ENCODE results near the gene MUC4. TPM values are rescaled to one million over a fixed set of nuclear protein-coding genes. Genes with fewer than 3 reads are reported as not detected.
"Not testable (repeated sequence)": the region's sequence is repeated elsewhere in the genome, so short reads cannot be mapped to it uniquely, and the experiment has no call there.

Gene MUC4
- total RNA-seq, 2 donors from 2014 or later, result 150 to 203 TPM

- DNase-seq, result no peak
- no peak overlapping the region for H3K4me3 ChIP-seq
- H3K36me3 ChIP-seq, result no peaks in the 10 kb centered on the region
- no peak overlapping the region for H3K9ac ChIP-seq (ENCODE audit: low read depth in 2 of 2, low read length in 2 of 2)
- H3K4me1 ChIP-seq, result no peaks in the 10 kb centered on the region
- H3K9me3 ChIP-seq, result no peaks in the 10 kb centered on the region
- H3K27me3 ChIP-seq, result no peaks in the 10 kb centered on the region
- TF ChIP-seq CTCF (IDR thresholded peaks at IDR 0.05), result no peak
- intact Hi-C loops (cut with DNase I), result no loop called here
- H3K27ac ChIP-seq, result no peak overlapping the region
Observed at GRCh38 chr3:195750797-195751520, 60.8 kb downstream of the MUC4 start.

GRCh38 chr3:195749101-195749500 lies 62.6 kb downstream of the MUC4 start:
- DNase-seq; H3K36me3 ChIP-seq; H3K9ac ChIP-seq (ENCODE audit: low read depth in 2 of 2, low read length in 2 of 2); H3K4me1 ChIP-seq; intact Hi-C loops (cut with DNase I); H3K27ac ChIP-seq; H3K27me3 ChIP-seq; H3K9me3 ChIP-seq; H3K4me3 ChIP-seq: not testable (repeated sequence)

GRCh38 chr3:195748661-195749060 lies 63.1 kb downstream of the MUC4 start:
- DNase-seq, result no peak

GRCh38 chr3:195746751-195747150 lies 65.0 kb downstream of the MUC4 start:
- H3K27ac ChIP-seq, result no peak overlapping the region
- DNase-seq, result no peak
- no peaks in the 10 kb centered on the region for H3K9me3 ChIP-seq
- no peaks in the 10 kb centered on the region for H3K36me3 ChIP-seq
- no peaks in the 10 kb centered on the region for H3K4me1 ChIP-seq
- H3K27me3 ChIP-seq, result no peaks in the 10 kb centered on the region
- TF ChIP-seq CTCF (IDR thresholded peaks at IDR 0.05), result no peak
- intact Hi-C loops (cut with DNase I), result no loop called here
- H3K9ac ChIP-seq (ENCODE audit: low read depth in 2 of 2, low read length in 2 of 2), result no peak overlapping the region
- H3K4me3 ChIP-seq, result no peak overlapping the region

More at GRCh38 chr3:195748661-195749060, 63.1 kb downstream of the MUC4 start:
- Histone ChIP-seq H3K27ac (no peak overlapping the region), H3K4me3 (no peak overlapping the region), H3K27me3 (no peaks in the 10 kb centered on the region), H3K36me3 (no peaks in the 10 kb centered on the region), H3K9ac (ENCODE audit: low read depth in 2 of 2, low read length in 2 of 2) (no peak overlapping the region), H3K4me1 (no peaks in the 10 kb centered on the region), H3K9me3 (no peaks in the 10 kb centered on the region)
- TF ChIP-seq CTCF (IDR thresholded peaks at IDR 0.05), result no peak
- intact Hi-C loops (cut with DNase I), result no loop called here

GRCh38 chr3:195746346-195746745 lies 65.4 kb downstream of the MUC4 start:
- no peaks in the 10 kb centered on the region for H3K27me3 ChIP-seq

More at GRCh38 chr3:195746346-195746745, 65.4 kb downstream of the MUC4 start:
- TF ChIP-seq CTCF (IDR thresholded peaks at IDR 0.05), result no peak
- H3K27ac ChIP-seq, result no peak overlapping the region
- H3K4me1 ChIP-seq, result no peaks in the 10 kb centered on the region
- peak; percentile 12 for DNase-seq
- intact Hi-C loops (cut with DNase I), result no loop called here
- no peaks in the 10 kb centered on the region for H3K9me3 ChIP-seq
- H3K4me3 ChIP-seq, result no peak overlapping the region
- H3K9ac ChIP-seq (ENCODE audit: low read depth in 2 of 2, low read length in 2 of 2), result no peak overlapping the region
- H3K36me3 ChIP-seq, result no peaks in the 10 kb centered on the region
